GM12878 (cell line): ENCODE results near the gene RAB29. TPM values are rescaled to one million over a fixed set of nuclear protein-coding genes. Genes with fewer than 3 reads are reported as not detected.

ENCODE experiments used
- ATAC-seq: fragments of 200-7000 bp; cut with Tn5 transposase; 3 replicates; pipeline ENCODE4 v1.9.1; 2020; ENCODE audit warnings: mild to moderate bottlenecking, moderate library complexity
- BruUV-seq: library from RNA; stranded (reverse); fragments of 400-500 nt; replicated peaks from 2 replicates; lab custom pipeline; 2021; lab: Mats Ljungman, UMichigan
- CTCF ChIA-PET: fragments of 300-600 bp; sonication (Branson Sonifier 250); formaldehyde crosslinking; extraction: SDS; loops from one replicate; lab custom pipeline; 2021; ENCODE audit warnings: inconsistent platforms; lab: Yijun Ruan, JAX
- POLR2A ChIA-PET: fragments of 350-600 bp; formaldehyde crosslinking; extraction: SDS; loops from one replicate; lab custom pipeline; 2021; ENCODE audit warnings: inconsistent platforms; lab: Charles Lee
- RAD21 ChIA-PET: fragments of 300-600 bp; sonication (Branson Sonifier 250); formaldehyde crosslinking; loops from one replicate; lab custom pipeline; 2023; ENCODE audit warnings: antibody characterized with exemption; ENCODE audit not compliant: unreplicated experiment; lab: Charles Lee
- SMC1A ChIA-PET: fragments of 300-600 bp; sonication (Branson Sonifier 250); formaldehyde crosslinking; loops from one replicate; lab custom pipeline; 2023; ENCODE audit not compliant: unreplicated experiment, uncharacterized antibody; lab: Charles Lee
- DNase-seq: peaks from one replicate; pipeline ENCODE4 v3.0.0-alpha.2; 2011; ENCODE audit warnings: low read depth, low spot score
- FAIRE-seq: peaks from 3 replicates; lab custom pipeline; 2011; peaks lifted over from hg19 to GRCh38; lab: Jason Lieb, UNC
- H2AFZ ChIP-seq: 2 replicates; pipeline ENCODE4 v1.6.0; 2011; ENCODE audit warnings: low read depth, low read length, control low read depth; ENCODE audit not compliant: control insufficient read depth
- H3K27ac ChIP-seq: 2 replicates; pipeline ENCODE4 v1.5.1; 2011; ENCODE audit warnings: control low read depth; ENCODE audit not compliant: control insufficient read depth, insufficient read depth
- H3K27me3 ChIP-seq, 2 experiments: replicated peaks in 1 of 2; 2 replicates each; pipeline versions ENCODE4 v1.6.0 to v1.6.1; 2011; ENCODE audit warnings: low read length in 1 of 2; ENCODE audit not compliant: control insufficient read depth in 2 of 2, insufficient read depth in 2 of 2
- H3K36me3 ChIP-seq, 2 experiments: 2 replicates each; pipeline ENCODE4 v1.5.1; 2011; ENCODE audit warnings: low read length in 1 of 2; ENCODE audit not compliant: control insufficient read depth in 2 of 2, insufficient read depth in 2 of 2
- H3K4me1 ChIP-seq: 2 replicates; pipeline ENCODE4 v1.6.1; 2011; ENCODE audit warnings: mild to moderate bottlenecking, low read length, moderate library complexity, mixed read lengths; ENCODE audit not compliant: control insufficient read depth, insufficient read depth
- H3K4me2 ChIP-seq: 2 replicates; pipeline ENCODE4 v1.6.0; 2011; ENCODE audit warnings: control low read depth; ENCODE audit not compliant: control insufficient read depth, insufficient read depth
- H3K4me3 ChIP-seq: fragments of 200-600 bp; sonication (generic); 2 replicates; pipeline ENCODE4 v1.5.1; 2016
- H3K79me2 ChIP-seq: 2 replicates; pipeline ENCODE4 v1.6.0; 2011; ENCODE audit warnings: low read length; ENCODE audit not compliant: control insufficient read depth, insufficient read depth
- H3K9ac ChIP-seq: 2 replicates; pipeline ENCODE4 v1.8.0; 2011; ENCODE audit warnings: low read length, control low read depth, mixed read lengths; ENCODE audit not compliant: control insufficient read depth, insufficient read depth
- H3K9me3 ChIP-seq: replicated peaks from 3 replicates; pipeline ENCODE4 v1.5.1; 2011; ENCODE audit warnings: mild to moderate bottlenecking, low read length; ENCODE audit not compliant: control insufficient read depth, insufficient read depth
- H4K20me1 ChIP-seq: 2 replicates; pipeline ENCODE4 v1.6.0; 2011; ENCODE audit not compliant: control insufficient read depth, insufficient read depth
- CBX5 ChIP-seq: sonication (generic); IDR thresholded peaks from 2 replicates; pipeline ENCODE4 v1.6.1; 2016; ENCODE audit warnings: low read depth, moderate library complexity, mild to moderate bottlenecking, inconsistent platforms
- DPF2 ChIP-seq: fragments of 450-650 bp; IDR thresholded peaks from 2 replicates; pipeline ENCODE4 v1.6.1; 2017; ENCODE audit warnings: mild to moderate bottlenecking
- GATAD2B ChIP-seq: fragments of 450-650 bp; conservative IDR thresholded peaks from 2 replicates; pipeline ENCODE4 v1.6.1; 2017; ENCODE audit warnings: low read depth, mild to moderate bottlenecking, moderate library complexity
- IKZF2 ChIP-seq, 2 experiments: fragments of 450-650 bp; IDR thresholded peaks; 2 replicates each; pipeline ENCODE4 v1.6.1; 2017; ENCODE audit warnings: mild to moderate bottlenecking in 2 of 2, moderate library complexity in 2 of 2
- IRF4 ChIP-seq: IDR thresholded peaks from 2 replicates; pipeline ENCODE4 v1.6.1; 2011; ENCODE audit warnings: low read depth, low read length
- MYB ChIP-seq: fragments of 150-350 bp; IDR thresholded peaks from 2 replicates; pipeline ENCODE4 v1.6.1; 2014; ENCODE audit warnings: mild to moderate bottlenecking, low read depth, low read length, borderline replicate concordance
- MYC ChIP-seq: IDR thresholded peaks from 2 replicates; pipeline ENCODE4 v1.6.1; 2011; ENCODE audit warnings: mild to moderate bottlenecking, low read length, moderate library complexity, inconsistent platforms; ENCODE audit not compliant: insufficient read depth, insufficient replicate concordance, insufficient read length, severe bottlenecking
- NR2F1 ChIP-seq: fragments of 450-650 bp; conservative IDR thresholded peaks from 2 replicates; pipeline ENCODE4 v1.6.1; 2017; ENCODE audit warnings: mild to moderate bottlenecking
- PAX5 ChIP-seq: IDR thresholded peaks from 2 replicates; pipeline ENCODE4 v1.6.1; 2011; ENCODE audit warnings: low read depth, low read length, borderline replicate concordance
- POLR2A ChIP-seq: IDR thresholded peaks from 2 replicates; pipeline ENCODE4 v1.6.1; 2011; ENCODE audit warnings: low read depth, mild to moderate bottlenecking, low read length
- RB1 ChIP-seq: fragments of 450-650 bp; formaldehyde crosslinking; IDR thresholded peaks from 2 replicates; pipeline ENCODE4 v1.6.1; 2017; ENCODE audit warnings: mild to moderate bottlenecking, borderline replicate concordance
- RELA ChIP-seq: fragments of 450-650 bp; IDR thresholded peaks from 2 replicates; pipeline ENCODE4 v1.8.0; 2014; ENCODE audit warnings: borderline replicate concordance; ENCODE audit not compliant: partially characterized antibody
- SIN3A ChIP-seq: IDR thresholded peaks from 2 replicates; pipeline ENCODE4 v1.6.1; 2012; ENCODE audit warnings: low read depth, low read length, improper control_type of control experiment
- SREBF2 ChIP-seq: IDR thresholded peaks from 2 replicates; pipeline ENCODE4 v1.6.1; 2012; ENCODE audit warnings: mild to moderate bottlenecking, low read length
- STAT1 ChIP-seq: fragments of 450-650 bp; conservative IDR thresholded peaks from 2 replicates; pipeline ENCODE4 v1.6.1; 2014; ENCODE audit warnings: antibody characterized with exemption, mild to moderate bottlenecking
- SUZ12 ChIP-seq: fragments of 200-600 bp; sonication (generic); IDR thresholded peaks from one replicate; pipeline ENCODE4 v1.6.1; 2018; ENCODE audit warnings: antibody characterized with exemption, mild to moderate bottlenecking; ENCODE audit not compliant: unreplicated experiment
- TCF12 ChIP-seq: IDR thresholded peaks from 2 replicates; pipeline ENCODE4 v1.6.1; 2011; ENCODE audit warnings: low read depth, mild to moderate bottlenecking, low read length
- ZNF274 ChIP-seq: IDR thresholded peaks from one replicate; pipeline ENCODE4 v1.8.0; 2011; ENCODE audit not compliant: insufficient read length, insufficient read depth
- ZNF384 ChIP-seq: IDR thresholded peaks from 2 replicates; pipeline ENCODE4 v1.6.1; 2012; ENCODE audit warnings: low read depth, mild to moderate bottlenecking, low read length, improper control_type of control experiment, borderline replicate concordance
- WGBS: methylation state at CpG from one replicate; pipeline ENCODE4 v1.1.6; 2016; ENCODE audit warnings: low lambda C conversion rate; ENCODE audit not compliant: insufficient replicate concordance, insufficient coverage; ENCODE audit errors: missing lambda C conversion rate; 5-methylcytosine and 5-hydroxymethylcytosine counted together
- in situ Hi-C: fragments of 300-500 bp; cut with MboI; formaldehyde crosslinking; loops from 9 replicates; pipeline ENCODE4 v1.14.3; 2018; ENCODE audit warnings: mixed read lengths
- intact Hi-C: fragments of 100-400 bp; cut with micrococcal nuclease; formaldehyde crosslinking; loops from one replicate; pipeline ENCODE4 v1.14.2; 2022; ENCODE audit not compliant: unreplicated experiment
- polyA plus RNA-seq, 11 experiments: library from polyadenylated mRNA; depleted of rRNA in 4 of 11; unstranded in 6 of 11; stranded (reverse) in 5 of 11; fragments of >200 nt; fragmentation: Nextera tagmentation in 4 of 11; fragmentation: Illumina TruSeq in 1 of 11; extraction: Ambion mirVana in 4 of 11; extraction: Trizol in 1 of 11; gene quantifications; 1 replicate in 1 of 11; 2 replicates in 10 of 11; pipeline versions ENCODE4 v1.2.1 to v1.2.3, GENCODE V29; 2011 to 2016; ENCODE audit warnings: inconsistent platforms in 2 of 11, missing spikeins in 2 of 11, low read depth in 1 of 11
- total RNA-seq, 4 experiments: library from RNA; depleted of rRNA in 3 of 4; stranded (reverse); fragments of >200 nt in 3 of 4; fragmentation: Illumina TruSeq in 1 of 4; extraction: Trizol in 1 of 4; gene quantifications; 2 replicates each; pipeline versions ENCODE4 v1.2.1 to v1.2.3, GENCODE V29; 2013 to 2021
- TF ChIP-seq, protein P1 (sequence below): fragments of 450-650 bp; IDR thresholded peaks from 2 replicates; pipeline ENCODE4 v1.6.1; 2017; ENCODE audit warnings: mild to moderate bottlenecking, moderate library complexity
- TF ChIP-seq, protein P2 (sequence below): fragments of 450-650 bp; IDR thresholded peaks from 2 replicates; pipeline ENCODE4 v1.6.1; 2017; ENCODE audit warnings: mild to moderate bottlenecking

RAB29 gene
- total and polyA plus RNA-seq, 10 of the 15 experiments (the other 5 are each of a cell fraction or from before 2014, with no cell fraction given) = 11.7 to 74.5 (median 15.0) TPM

DNA sequence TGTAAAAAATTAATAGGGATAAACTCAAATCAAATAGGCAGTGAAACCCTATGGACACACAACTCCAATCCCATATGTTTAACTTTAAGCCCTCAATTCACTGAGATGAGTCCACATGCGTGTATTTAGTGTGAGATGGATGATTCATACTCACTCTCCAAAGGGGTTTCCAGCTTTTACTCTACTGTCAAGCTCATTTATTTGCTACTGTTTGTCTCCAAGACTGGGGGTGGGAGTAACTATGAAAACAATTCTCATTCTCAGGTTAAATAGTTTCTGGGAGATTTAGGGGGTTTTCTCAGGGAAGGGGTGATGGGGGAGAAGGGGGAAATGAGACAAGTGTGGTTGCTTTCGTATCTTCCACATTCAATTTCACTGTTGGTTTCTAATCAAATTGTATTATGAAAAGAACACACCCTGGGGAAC lies 2.7 kb downstream of the RAB29 start (continued):
- TF ChIP-seq GATAD2B (0 out of 2 replicates have a peak, but pooled peaks have one; percentile 42), SUZ12 (no peak), DPF2 (peak; percentile 75), PAX5 (0 out of 2 replicates have a peak, but pooled peaks have one; percentile 56), IRF4 (peak; percentile 58; the same call in 1 of the 2 replicates), ZNF384 (no peak)
- TF ChIP-seq, protein P1, sequence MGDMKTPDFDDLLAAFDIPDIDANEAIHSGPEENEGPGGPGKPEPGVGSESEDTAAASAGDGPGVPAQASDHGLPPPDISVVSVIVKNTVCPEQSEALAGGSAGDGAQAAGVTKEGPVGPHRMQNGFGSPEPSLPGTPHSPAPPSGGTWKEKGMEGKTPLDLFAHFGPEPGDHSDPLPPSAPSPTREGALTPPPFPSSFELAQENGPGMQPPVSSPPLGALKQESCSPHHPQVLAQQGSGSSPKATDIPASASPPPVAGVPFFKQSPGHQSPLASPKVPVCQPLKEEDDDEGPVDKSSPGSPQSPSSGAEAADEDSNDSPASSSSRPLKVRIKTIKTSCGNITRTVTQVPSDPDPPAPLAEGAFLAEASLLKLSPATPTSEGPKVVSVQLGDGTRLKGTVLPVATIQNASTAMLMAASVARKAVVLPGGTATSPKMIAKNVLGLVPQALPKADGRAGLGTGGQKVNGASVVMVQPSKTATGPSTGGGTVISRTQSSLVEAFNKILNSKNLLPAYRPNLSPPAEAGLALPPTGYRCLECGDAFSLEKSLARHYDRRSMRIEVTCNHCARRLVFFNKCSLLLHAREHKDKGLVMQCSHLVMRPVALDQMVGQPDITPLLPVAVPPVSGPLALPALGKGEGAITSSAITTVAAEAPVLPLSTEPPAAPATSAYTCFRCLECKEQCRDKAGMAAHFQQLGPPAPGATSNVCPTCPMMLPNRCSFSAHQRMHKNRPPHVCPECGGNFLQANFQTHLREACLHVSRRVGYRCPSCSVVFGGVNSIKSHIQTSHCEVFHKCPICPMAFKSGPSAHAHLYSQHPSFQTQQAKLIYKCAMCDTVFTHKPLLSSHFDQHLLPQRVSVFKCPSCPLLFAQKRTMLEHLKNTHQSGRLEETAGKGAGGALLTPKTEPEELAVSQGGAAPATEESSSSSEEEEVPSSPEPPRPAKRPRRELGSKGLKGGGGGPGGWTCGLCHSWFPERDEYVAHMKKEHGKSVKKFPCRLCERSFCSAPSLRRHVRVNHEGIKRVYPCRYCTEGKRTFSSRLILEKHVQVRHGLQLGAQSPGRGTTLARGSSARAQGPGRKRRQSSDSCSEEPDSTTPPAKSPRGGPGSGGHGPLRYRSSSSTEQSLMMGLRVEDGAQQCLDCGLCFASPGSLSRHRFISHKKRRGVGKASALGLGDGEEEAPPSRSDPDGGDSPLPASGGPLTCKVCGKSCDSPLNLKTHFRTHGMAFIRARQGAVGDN = peak; percentile 49; the same call in 1 of the 2 replicates

DNA sequence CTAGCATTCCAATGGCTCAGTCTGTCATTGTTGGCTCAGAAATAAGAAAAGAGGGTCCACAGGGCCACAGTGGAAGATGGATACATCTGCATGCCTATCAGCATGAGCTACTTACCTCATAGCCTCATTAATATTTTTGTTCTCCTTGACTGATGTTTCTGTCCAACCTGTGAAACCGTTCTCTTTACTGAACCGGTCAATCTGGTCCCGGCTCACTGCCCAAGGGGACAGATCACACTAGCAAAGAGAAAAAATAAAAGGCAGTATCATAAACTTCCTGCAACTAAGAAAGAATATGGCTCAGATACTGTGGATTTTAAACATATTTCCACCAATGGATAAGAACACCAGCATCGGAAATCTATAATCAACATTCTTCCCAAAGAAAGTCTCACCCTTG lies 4.7 kb downstream of the RAB29 start:
- in situ Hi-C loops (no loop called here), intact Hi-C loops (no loop called here)
- H3K9me3 ChIP-seq = no peaks in the 10 kb centered on the region
- no peaks in the 10 kb centered on the region; a peak in 1 of 4 replicates for H3K36me3 ChIP-seq
- no peak overlapping the region for H3K9ac ChIP-seq
- no peaks in the 10 kb centered on the region for H4K20me1 ChIP-seq
- no peak for DNase-seq
- no peak overlapping the region for H3K4me3 ChIP-seq
- peaks cover 9% of the 10 kb centered on the region for H3K79me2 ChIP-seq
- 97% methylated on average over 4 of the region's 4 CpGs for WGBS
- no peaks in the 10 kb centered on the region for H3K27me3 ChIP-seq
- ATAC-seq = no peak
- ChIA-PET POLR2A (interaction anchor here (0.8 to 1.2 kb wide), 2 partner anchors 10 to 101 kb away, joined by 3 read pairs; no protein-coding TSS in a partner anchor), SMC1A (interaction anchor here (0.8 to 1.3 kb wide), 2 partner anchors 41 to 59 kb away, joined by 3 read pairs; no protein-coding TSS in a partner anchor), RAD21 (no interaction called here), CTCF (interaction anchor here (0.6 to 2.0 kb wide), 4 partner anchors 15 to 113 kb away, joined by 3 to 5 read pairs (median 4); no protein-coding TSS in a partner anchor)
- H3K4me1 ChIP-seq = peaks cover 8% of the 10 kb centered on the region
- no peak overlapping the region for H3K4me2 ChIP-seq
- H2AFZ ChIP-seq = no peak overlapping the region
- no peak for FAIRE-seq
- no TSS peak for BruUV-seq
- no peak overlapping the region for H3K27ac ChIP-seq
- TF ChIP-seq TCF12 = no peak
- TF ChIP-seq, protein P2, sequence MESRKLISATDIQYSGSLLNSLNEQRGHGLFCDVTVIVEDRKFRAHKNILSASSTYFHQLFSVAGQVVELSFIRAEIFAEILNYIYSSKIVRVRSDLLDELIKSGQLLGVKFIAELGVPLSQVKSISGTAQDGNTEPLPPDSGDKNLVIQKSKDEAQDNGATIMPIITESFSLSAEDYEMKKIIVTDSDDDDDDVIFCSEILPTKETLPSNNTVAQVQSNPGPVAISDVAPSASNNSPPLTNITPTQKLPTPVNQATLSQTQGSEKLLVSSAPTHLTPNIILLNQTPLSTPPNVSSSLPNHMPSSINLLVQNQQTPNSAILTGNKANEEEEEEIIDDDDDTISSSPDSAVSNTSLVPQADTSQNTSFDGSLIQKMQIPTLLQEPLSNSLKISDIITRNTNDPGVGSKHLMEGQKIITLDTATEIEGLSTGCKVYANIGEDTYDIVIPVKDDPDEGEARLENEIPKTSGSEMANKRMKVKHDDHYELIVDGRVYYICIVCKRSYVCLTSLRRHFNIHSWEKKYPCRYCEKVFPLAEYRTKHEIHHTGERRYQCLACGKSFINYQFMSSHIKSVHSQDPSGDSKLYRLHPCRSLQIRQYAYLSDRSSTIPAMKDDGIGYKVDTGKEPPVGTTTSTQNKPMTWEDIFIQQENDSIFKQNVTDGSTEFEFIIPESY = no peak
- no peak for TF ChIP-seq ZNF274
- TF ChIP-seq SIN3A = no peak
- TF ChIP-seq RB1 = no peak
- TF ChIP-seq SREBF2 = no peak
- TF ChIP-seq POLR2A = no peak
- TF ChIP-seq MYB = no peak
- no peak for TF ChIP-seq MYC
- no peak for TF ChIP-seq STAT1
- TF ChIP-seq CBX5 = no peak
- TF ChIP-seq NR2F1 = no peak
- no peak for TF ChIP-seq IKZF2 (IDR thresholded peaks at IDR 0.05)
- no peak for TF ChIP-seq RELA
